Measurements from ENCODE around the gene ARF4. TPM values are rescaled to one million over a fixed set of nuclear protein-coding genes. Genes with fewer than 3 reads are reported as not detected.

ARF4 gene
- total and polyA plus RNA-seq, 2 donors (not counting 1 experiment from before 2014, with no cell fraction given), result 30.2 to 38.1 TPM

- Histone ChIP-seq H3K9me3 (ENCODE audit: control extremely low read depth in 1 of 3, control insufficient read depth in 2 of 3, insufficient read depth in 1 of 3, low read length in 2 of 3) (no peaks in the 10 kb centered on the region), H3K79me2 (ENCODE audit: control insufficient read depth, insufficient read depth, low read length) (no peaks in the 10 kb centered on the region), H3K36me3 (replicated peaks in 1 of 2; ENCODE audit: control extremely low read depth in 1 of 2, control insufficient read depth in 1 of 2, extremely low read depth in 1 of 2, insufficient read depth in 2 of 2, low read length in 1 of 2) (no peaks in the 10 kb centered on the region), H3K9ac (ENCODE audit: low read length) (no peak overlapping the region), H3K27me3 (replicated peaks in 1 of 4; ENCODE audit: control extremely low read depth in 1 of 4, control insufficient read depth in 3 of 4, insufficient read depth in 4 of 4, low read length in 3 of 4) (no peaks in the 10 kb centered on the region), H3K27ac (ENCODE audit: low read length in 2 of 2) (no peak overlapping the region), H2AFZ (ENCODE audit: insufficient read depth, low read depth, low read length, poor library complexity, severe bottlenecking) (no peak overlapping the region), H4K20me1 (ENCODE audit: control insufficient read depth, insufficient read depth, low read length, poor library complexity, severe bottlenecking) (no peaks in the 10 kb centered on the region), H3K4me1 (ENCODE audit: control insufficient read depth in 2 of 2, insufficient read depth in 2 of 2, low read length in 2 of 2) (no peaks in the 10 kb centered on the region), H3K4me2 (replicated peaks; ENCODE audit: low read depth, low read length, poor library complexity, severe bottlenecking) (no peak overlapping the region), H3K4me3 (ENCODE audit: control extremely low read depth in 1 of 5, extremely low read depth in 1 of 5, insufficient read depth in 1 of 5, low read depth in 2 of 5, low read length in 4 of 5) (no peak overlapping the region)
- ChIA-PET CTCF (no interaction called here), POLR2A (no interaction called here)
- intact Hi-C loops (cut with micrococcal nuclease), result no loop called here
- H3K27ac Mint-ChIP-seq, result no peak overlapping the region
- TF ChIP-seq, protein P1, sequence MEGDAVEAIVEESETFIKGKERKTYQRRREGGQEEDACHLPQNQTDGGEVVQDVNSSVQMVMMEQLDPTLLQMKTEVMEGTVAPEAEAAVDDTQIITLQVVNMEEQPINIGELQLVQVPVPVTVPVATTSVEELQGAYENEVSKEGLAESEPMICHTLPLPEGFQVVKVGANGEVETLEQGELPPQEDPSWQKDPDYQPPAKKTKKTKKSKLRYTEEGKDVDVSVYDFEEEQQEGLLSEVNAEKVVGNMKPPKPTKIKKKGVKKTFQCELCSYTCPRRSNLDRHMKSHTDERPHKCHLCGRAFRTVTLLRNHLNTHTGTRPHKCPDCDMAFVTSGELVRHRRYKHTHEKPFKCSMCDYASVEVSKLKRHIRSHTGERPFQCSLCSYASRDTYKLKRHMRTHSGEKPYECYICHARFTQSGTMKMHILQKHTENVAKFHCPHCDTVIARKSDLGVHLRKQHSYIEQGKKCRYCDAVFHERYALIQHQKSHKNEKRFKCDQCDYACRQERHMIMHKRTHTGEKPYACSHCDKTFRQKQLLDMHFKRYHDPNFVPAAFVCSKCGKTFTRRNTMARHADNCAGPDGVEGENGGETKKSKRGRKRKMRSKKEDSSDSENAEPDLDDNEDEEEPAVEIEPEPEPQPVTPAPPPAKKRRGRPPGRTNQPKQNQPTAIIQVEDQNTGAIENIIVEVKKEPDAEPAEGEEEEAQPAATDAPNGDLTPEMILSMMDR (IDR thresholded peaks at IDR 0.05), result no peak
- TF ChIP-seq EZH2 (IDR thresholded peaks at IDR 0.05; ENCODE audit: borderline replicate concordance, insufficient read depth, low read depth, low read length, poor library complexity, severe bottlenecking), result no peak
- no peak overlapping the region for H3K4me3 Mint-ChIP-seq
- ATAC-seq (ENCODE audit: low read depth) (no peak), DNase-seq (no peak)
- no peaks in the 10 kb centered on the region for H3K27me3 Mint-ChIP-seq
- H3K4me1 Mint-ChIP-seq, result no peaks in the 10 kb centered on the region
- H3K9me3 Mint-ChIP-seq (ENCODE audit: insufficient read depth), result peaks cover 5% of the 10 kb centered on the region
- WGBS (ENCODE audit: insufficient coverage), result 97% methylated on average over 3 of the region's 3 CpGs
These were observed 58.7 kb downstream of the ARF4 start for GRCh38 chr3:57538465-57538864.

- Mint-ChIP-seq H3K27me3 (no peaks in the 10 kb centered on the region), H3K4me3 (no peak overlapping the region), H3K9me3 (ENCODE audit: insufficient read depth) (peaks cover 4% of the 10 kb centered on the region), H3K27ac (no peak overlapping the region), H3K4me1 (no peaks in the 10 kb centered on the region)
- H3K4me1 ChIP-seq (ENCODE audit: control insufficient read depth in 2 of 2, insufficient read depth in 2 of 2, low read length in 2 of 2), result no peaks in the 10 kb centered on the region
- no peaks in the 10 kb centered on the region for H3K9me3 ChIP-seq (ENCODE audit: control extremely low read depth in 1 of 3, control insufficient read depth in 2 of 3, insufficient read depth in 1 of 3, low read length in 2 of 3)
- no peak overlapping the region for H3K4me3 ChIP-seq (ENCODE audit: control extremely low read depth in 1 of 5, extremely low read depth in 1 of 5, insufficient read depth in 1 of 5, low read depth in 2 of 5, low read length in 4 of 5)
- H4K20me1 ChIP-seq (ENCODE audit: control insufficient read depth, insufficient read depth, low read length, poor library complexity, severe bottlenecking), result no peaks in the 10 kb centered on the region
- POLR2A ChIA-PET, result no interaction called here
- H3K36me3 ChIP-seq (replicated peaks in 1 of 2; ENCODE audit: control extremely low read depth in 1 of 2, control insufficient read depth in 1 of 2, extremely low read depth in 1 of 2, insufficient read depth in 2 of 2, low read length in 1 of 2), result no peaks in the 10 kb centered on the region
- TF ChIP-seq EZH2 (IDR thresholded peaks at IDR 0.05; ENCODE audit: borderline replicate concordance, insufficient read depth, low read depth, low read length, poor library complexity, severe bottlenecking), result no peak
- TF ChIP-seq, protein P1 (IDR thresholded peaks at IDR 0.05), result no peak
- no peak overlapping the region for H3K9ac ChIP-seq (ENCODE audit: low read length)
- H3K27me3 ChIP-seq (replicated peaks in 1 of 4; ENCODE audit: control extremely low read depth in 1 of 4, control insufficient read depth in 3 of 4, insufficient read depth in 4 of 4, low read length in 3 of 4), result no peaks in the 10 kb centered on the region
- intact Hi-C loops (cut with micrococcal nuclease), result no loop called here
- CTCF ChIA-PET, result no interaction called here
- H3K4me2 ChIP-seq (replicated peaks; ENCODE audit: low read depth, low read length, poor library complexity, severe bottlenecking), result no peak overlapping the region
- H2AFZ ChIP-seq (ENCODE audit: insufficient read depth, low read depth, low read length, poor library complexity, severe bottlenecking), result no peak overlapping the region
- no peaks in the 10 kb centered on the region for H3K79me2 ChIP-seq (ENCODE audit: control insufficient read depth, insufficient read depth, low read length)
- DNase-seq (no peak), ATAC-seq (ENCODE audit: low read depth) (no peak)
- no peak overlapping the region for H3K27ac ChIP-seq (ENCODE audit: low read length in 2 of 2)
These were observed 67.0 kb downstream of the ARF4 start for GRCh38 chr3:57530071-57530608.

Small RNA genes lying within 50 kb of the gene (small RNA-seq; reads per million reads assigned to genes)
- gene RNU6-108P (ENCODE audit: insufficient read length, low read depth, low replicate concordance) (not detected), gene RNU6-483P (ENCODE audit: insufficient read length, low read depth, low replicate concordance) (not detected), gene RNU6ATAC26P (ENCODE audit: insufficient read length, low read depth, low replicate concordance) (not detected)

Other genes starting within 250 kb of the ARF4 start
- 0.17 and 0.39 TPM in 2 replicates for gene DNAH12, start 53.0 kb downstream of the ARF4 start, total RNA-seq
- 0.09 TPM in 1 of 2 replicates, not detected in the other for gene DNAH12, start 53.0 kb downstream of the ARF4 start, polyA plus RNA-seq
- 18.3 and 19.6 TPM in 2 replicates for gene PDE12, start 41.1 kb downstream of the ARF4 start, total RNA-seq
- 7.3 and 11.2 TPM in 2 replicates for gene PDE12, start 41.1 kb downstream of the ARF4 start, polyA plus RNA-seq
- gene DENND6A, start 95.7 kb upstream of the ARF4 start, total RNA-seq, result 31.5 and 37.6 TPM in 2 replicates
- gene DENND6A, start 95.7 kb upstream of the ARF4 start, polyA plus RNA-seq, result 10.0 and 17.5 TPM in 2 replicates
- 67.2 and 70.8 TPM in 2 replicates for gene SLMAP, start 159.0 kb upstream of the ARF4 start, total RNA-seq
- gene SLMAP, start 159.0 kb upstream of the ARF4 start, polyA plus RNA-seq, result 9.7 and 19.3 TPM in 2 replicates

Data from B cell (primary cell).